Activated effector memory CD4-positive, alpha-beta T cell treated with anti-CD3 and anti-CD28 coated beads, Interleukin-2, amount 50 U/mL, for 16 hours (primary cell): Measurements from ENCODE around the gene CCBE1.
"Not testable (repeated sequence)": the region's sequence is repeated elsewhere in the genome, so short reads cannot be mapped to it uniquely, and the experiment has no call there.

Experiments
- DNase-seq: peaks from one replicate; pipeline ENCODE4 v3.0.0-alpha.2; 2020

The CCBE1 gene

DNA sequence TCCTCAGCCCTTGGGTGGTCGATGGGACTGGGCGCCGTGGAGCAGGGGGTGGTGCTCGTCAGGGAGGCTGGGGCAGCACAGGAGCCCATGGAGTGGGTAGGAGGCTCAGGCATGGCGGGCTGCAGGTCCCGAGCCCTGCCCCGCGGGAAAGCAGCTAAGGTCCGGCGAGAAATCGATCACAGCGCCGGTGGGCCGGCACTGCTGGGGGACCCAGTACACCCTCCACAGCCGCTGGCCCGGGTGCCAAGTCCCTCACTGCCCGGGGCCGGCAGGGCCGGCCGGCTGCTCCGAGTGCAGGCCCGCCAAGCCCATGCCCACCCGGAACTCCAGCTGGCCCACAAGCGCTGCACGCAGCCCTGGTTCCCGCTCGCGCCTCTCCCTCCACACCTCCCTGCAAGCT is 16.9 kb upstream of the CCBE1 start:
- not testable (repeated sequence) for DNase-seq

DNA sequence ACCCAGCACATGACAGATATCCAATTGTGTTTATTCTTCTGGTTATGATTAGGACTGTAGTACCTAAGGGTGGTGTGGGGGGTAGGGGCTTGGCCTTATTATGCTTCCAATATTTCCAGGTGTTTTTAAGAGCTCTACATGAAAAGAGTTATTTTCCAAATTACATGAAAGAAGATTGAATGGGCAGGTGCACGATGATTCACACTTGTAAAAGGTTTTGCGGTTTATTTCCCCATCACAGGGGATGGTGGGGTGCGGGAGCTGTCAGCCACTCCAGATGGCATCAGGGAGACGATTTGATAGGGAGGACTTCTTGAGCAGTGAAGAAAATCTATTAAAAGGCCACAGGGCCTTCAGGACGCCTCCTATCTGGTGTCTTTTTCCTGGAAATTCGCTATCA is 15.1 kb upstream of the CCBE1 start:
- DNase-seq = no peak

DNA sequence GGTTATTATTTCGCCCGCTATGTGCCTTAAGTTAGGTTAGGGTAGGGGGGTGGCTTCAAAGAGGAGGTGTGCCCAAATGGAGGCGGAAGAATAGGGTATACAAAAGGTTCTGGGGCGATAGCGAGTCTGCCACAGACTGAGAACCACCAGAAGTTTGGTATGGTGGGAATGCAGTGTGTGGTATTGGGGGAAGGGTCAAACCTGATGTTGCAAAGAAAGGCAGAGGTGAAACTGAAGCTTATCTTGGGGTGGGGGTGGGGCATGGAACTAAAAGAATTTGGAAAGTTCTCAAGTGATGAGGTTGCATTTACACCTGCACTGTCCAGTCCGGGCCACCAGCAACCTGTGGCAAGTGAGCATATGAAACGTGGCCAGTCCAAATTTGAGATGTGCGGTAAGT is 11.8 kb upstream of the CCBE1 start:
- DNase-seq = no peak

DNA sequence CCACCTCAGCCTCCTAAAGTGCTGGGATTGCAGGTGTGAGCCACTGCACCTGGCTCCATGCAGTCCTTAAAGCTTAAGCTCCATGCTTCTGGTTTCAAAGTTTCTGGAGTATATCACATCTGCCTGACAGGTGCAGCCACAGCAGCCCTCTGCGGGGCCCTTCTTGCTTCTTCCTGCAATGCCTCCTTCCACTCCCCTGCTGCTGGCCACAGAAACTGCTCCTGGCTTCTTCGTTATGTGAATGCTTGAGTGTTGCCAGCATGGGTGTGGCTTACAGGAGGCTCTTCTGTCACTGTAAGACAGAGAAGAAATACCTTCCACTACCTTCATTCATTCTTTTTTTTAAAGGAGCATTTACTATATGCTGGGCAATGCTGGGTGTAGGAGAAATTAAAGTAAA is 10.1 kb upstream of the CCBE1 start:
- no peak for DNase-seq

DNA sequence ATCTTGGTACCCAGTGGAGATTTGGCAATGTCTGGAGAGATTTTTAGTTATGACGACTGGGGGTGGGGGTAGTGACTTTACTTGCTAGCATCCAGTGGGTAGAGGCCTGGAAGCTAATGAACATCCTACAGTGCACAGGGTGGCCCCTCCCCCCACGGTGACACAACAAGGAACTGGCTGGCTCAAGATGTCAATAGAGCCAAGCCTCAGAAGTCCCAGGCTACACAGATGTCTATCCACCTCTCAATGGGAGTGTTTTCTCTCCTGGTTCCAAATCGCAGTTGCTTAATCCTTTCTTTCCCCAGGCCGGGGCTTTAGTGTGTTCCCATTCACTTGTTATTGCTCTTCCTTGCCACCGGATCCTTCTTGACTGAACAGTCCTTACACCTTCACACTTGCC is 9.3 kb upstream of the CCBE1 start:
- DNase-seq = no peak

DNA sequence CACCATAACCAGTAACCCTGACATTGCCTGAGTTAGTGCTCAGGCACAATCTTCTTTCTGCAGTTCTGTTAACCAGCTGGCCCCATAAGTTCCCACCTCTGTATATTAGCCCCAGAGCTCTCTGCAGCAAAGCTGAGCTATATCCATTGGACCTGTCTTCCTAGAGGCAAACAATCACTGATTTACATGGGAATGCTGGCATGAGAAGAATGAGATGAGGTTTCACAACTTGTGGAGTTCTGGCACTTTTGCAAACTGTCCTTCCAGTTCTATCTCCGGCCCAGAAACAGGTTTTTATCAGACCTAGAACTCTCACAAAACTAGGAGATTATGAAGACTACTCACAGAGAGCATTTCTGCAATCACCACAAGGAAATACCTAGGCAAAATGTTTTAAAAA is 7.9 kb upstream of the CCBE1 start:
- no peak for DNase-seq

DNA sequence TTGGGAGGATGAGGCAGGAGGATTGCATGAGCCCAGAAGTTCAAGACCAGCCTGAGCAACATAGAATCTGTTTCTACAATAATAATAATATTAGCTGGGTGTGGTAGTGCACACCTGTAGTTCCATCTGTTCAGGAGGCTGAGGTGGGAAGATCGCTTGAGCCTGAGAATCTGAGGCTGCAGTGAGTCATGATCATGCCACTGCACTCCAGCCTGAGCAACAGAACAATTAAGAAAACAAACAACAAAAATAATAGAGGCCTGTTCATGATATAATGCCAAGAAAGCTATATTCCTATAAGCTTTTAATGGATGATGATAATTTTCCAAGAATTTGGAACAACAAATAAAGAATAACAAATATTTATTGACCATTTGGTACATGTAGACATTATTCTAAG is 6.9 kb upstream of the CCBE1 start:
- no peak for DNase-seq

DNA sequence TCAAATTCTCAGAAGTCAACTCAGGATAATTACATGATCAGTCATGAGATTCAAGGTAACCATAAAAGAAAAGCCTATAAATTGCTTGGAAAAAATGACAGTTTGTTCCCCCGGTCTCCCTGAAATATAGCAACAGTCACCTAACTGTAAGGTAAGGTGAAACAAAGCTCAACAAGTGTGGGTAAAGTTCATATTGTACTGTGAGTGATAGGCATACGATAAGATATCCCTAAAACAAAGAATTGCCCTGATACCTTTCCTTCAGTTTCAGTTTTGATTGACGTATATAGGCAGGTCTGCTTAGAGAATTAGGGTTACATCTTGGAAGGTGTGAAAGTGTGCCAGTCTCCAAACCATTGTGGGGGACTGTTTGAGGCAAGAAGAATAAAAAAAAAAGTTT is 4.0 kb upstream of the CCBE1 start:
- DNase-seq = no peak

DNA sequence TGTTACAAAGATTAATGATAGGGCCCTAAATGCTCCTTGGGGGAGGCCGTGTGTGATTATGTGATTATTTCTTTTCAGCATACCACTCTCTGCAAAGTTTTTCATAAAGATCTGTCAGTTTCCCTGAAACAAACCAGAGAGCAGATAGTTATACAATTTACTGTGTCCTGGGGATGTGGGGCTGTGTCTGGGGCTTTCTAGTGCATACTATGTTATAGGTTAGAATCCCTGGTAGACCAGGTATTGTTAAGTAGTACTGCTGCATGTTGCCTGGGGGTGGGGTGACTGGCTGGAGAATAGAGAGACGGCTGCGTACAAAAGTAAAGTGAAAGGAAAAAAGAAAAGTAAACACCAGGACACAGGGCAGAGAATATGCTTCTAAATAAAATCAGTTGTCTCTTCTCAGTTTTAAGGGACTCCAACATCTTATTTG is 3.3 kb upstream of the CCBE1 start:
- no peak for DNase-seq

DNA sequence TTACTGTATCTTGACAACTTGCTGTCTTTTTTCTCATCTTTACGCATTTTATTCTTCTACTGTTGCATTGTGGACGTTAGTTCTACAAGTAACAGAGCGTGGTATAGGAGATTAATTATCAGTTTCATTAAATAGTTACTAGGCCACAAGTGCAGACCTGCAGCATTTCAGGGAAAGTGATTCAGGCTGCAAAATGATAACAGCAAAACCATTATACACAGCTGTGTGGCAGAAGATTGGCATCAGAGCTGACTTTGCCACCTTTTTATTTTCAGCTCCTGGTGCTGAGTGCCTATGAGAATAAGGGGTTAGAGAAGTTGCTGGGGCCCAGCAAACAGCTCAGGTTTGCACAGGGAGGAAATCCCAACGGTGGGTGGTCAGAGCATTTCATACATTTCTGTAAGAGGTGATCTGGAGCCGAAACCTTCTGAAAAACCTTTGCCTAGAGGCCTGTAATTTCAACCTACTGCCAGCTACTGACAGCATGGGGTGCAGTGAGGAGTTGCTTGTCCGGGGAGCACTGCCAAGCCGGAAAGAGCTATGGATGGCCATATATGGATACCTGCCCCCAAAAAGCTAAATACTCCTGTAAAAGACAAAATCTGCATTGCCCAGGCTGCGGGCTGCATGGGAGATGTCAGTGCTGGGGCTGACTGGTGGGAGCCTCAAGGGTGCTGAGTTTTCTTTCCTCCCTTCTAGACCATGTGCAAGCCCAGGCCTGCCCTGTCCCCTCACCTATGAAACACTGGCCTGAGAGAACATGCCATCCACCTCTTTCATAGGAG is 2.7 kb upstream of the CCBE1 start:
- DNase-seq = no peak

DNA sequence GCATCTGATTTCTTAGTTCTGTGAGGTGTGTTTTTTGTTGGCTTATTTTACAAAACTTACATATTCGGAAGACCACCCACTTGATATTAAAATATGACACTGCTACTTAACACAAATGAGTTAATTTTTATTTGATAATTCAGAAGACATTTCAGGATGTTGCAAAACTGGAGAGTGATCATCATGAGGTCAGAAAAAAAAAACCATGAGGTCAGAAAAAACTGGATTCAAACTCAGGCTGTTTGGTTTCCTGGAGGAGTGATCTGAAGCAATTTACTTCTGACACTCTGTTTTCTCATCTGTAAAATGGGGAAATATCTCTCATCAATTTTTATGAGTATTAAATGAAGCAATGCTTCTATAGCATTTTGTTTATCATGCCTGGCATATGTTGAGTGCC is 1.8 kb upstream of the CCBE1 start:
- no peak for DNase-seq

DNA sequence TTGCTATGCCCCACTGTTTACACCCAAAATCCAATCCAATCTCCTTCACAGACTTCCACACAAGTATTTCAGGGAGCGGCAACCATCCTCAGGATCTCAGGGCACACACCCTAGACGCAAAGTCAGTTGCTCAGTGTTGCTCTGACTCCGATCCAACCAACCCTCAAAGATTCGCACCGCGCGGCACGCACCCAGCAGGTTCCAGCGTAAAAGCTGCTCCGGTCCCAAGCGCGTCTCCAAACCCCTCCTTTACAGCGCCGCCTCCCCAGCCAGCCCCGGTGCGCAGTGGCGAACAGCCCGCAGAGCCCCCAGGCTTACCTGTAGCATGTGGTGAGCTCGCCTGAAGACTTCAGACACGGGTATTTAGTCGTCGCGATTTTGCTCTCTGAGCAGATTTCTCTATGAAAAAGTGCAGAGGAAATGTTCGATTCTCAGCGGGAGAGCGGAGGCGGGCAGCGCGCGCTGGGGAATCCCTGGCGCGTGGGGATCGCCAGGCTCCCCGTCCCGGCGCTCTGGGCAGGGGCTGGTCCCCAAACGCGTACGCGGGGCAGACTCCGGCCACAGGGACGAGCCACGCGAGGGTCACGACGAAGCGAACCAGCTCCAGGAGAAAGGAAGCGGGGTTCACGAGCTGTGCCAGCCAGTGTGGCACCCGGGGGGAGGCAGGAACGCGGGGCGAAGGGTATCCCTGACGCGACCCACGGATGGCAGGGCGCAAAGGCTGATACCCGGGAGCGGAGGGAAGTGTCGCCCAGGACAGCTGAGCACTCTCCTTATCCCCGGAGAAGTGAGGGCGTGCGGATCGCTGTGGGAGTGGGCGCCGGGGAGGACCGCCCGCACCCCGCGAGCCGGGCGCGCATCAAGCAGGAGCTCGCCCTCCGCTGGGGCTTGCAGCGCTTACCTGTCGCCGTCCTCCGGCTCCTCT is 650 bp downstream of the CCBE1 start:
- DNase-seq = no peak

DNA sequence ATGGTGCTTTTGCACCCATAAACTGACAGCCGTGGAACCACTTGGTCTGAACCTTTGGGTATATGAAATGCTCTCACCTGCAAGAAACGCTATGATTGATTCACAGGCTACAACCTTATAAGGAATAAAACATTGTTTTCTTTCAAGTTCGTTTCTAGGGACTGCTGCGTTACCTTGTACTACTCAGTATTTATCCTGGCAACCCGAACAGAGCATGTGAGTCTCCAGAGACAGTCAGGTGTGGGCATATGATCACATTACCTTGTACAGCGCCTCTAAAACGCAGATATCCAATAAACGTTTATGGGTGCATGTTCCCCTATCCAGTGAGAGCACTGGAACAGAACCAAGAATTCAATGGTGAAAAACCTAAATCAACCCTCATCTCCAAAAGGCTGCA is 1.7 kb downstream of the CCBE1 start:
- DNase-seq = no peak

DNA sequence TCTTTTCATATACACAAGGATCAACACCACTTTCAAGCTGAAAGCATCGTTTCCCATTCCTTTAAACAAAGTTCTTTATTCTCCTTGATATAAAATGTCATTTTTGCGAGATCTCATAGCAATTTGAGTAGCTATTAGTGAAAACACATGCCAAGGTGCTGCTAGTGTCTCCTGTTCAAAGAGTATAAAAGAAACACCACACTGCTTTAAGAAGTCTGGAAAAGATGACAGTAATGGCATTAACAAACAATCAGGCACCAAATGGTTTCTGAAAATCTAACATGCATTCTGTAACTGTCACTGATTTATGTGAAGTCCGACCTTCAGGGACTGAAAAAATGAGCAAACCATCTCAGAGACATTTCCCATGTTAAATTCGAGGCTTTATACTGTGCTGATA is 2.4 kb downstream of the CCBE1 start:
- DNase-seq = no peak

DNA sequence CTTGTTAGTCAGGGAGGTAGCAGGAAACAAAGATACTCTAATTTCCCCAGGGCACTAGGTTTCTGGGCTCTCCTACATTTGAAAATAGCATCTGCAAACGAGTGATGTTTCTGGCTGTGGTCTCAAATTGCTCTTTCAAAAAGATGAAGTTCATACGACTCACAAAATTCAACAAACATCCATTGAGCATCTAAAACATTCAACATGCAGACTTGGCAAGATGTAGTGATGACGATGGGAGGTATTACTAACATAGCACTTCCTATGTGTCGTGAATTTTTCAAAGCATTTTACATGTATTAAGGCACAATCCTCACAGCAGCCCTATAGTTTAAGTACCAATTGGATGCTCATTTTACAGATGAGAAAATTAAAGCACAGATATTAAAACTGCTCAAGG is 5.2 kb downstream of the CCBE1 start:
- DNase-seq = no peak

DNA sequence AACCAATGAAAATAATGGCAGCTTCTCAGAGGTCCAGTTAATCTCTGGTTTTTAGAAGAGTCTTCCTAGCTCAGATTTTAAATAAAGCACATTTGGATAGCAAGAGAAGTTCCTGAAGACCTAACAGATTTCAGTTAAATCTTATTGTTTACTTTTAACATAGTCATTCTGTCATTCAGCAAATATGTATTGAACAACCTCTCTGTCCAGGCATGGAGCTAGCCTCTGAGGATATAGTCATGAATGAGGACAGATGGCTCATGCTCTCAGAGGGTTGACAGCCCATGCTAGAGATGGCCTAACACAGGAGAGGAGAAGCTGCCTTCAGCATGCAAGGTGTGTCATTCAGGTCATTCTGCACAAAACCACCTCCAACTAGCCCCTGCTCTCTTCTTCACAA is 6.2 kb downstream of the CCBE1 start:
- no peak for DNase-seq

DNA sequence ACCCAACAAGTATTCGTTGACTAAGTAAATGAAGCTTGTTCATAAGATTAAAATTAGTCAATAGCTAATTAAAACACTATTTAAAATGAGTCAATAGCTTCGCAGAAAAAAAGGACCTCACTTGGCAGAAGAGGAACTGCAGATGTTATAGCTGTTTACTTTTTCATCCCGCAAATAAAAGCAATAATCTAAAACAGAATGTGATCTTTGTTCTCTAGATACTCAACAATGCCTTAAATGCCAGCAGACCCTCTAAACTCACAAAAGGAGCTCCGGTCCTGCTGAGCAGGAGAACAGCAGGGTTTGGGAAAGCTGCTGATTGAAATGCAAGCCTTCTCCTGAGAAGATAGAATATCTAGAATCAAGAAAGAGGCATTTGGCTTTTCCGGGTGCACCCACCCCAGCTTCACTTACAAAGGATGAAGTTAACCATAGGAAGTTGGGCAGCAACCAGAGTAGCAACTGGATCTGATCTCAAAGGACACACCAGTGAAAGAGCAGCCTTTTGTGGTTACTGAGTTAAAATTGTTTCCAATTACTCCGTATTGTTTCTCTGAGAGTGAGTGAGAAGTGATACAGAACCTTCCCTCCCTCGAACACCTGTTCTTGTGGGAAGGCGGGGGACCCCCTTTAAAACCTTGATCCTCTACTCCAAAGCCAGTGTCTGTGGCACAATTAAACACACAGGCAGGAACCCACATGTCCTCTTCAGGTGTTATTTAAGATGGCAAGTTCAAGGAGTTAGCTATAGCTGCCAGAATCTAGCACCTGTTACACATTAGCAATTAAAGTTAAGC is 6.8 kb downstream of the CCBE1 start:
- no peak for DNase-seq

DNA sequence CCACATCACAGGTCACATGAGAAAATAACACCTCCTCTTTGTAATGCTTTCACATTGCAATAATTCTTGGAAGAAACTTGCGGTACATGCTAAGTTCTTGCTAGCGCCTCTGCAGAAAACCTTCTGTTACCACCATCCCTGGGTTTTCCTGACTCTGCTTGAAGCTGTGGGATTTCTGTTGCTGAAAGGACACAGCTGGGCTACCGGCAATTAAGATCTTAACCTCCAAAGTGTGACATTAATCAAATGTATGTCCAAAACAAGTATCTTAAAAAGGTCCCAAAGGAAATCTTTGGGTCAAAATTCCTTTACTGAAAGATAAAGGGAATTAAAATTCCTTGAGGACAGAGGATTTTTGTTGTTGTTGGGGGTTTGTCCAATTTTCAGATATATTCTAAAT is 7.5 kb downstream of the CCBE1 start:
- no peak for DNase-seq

DNA sequence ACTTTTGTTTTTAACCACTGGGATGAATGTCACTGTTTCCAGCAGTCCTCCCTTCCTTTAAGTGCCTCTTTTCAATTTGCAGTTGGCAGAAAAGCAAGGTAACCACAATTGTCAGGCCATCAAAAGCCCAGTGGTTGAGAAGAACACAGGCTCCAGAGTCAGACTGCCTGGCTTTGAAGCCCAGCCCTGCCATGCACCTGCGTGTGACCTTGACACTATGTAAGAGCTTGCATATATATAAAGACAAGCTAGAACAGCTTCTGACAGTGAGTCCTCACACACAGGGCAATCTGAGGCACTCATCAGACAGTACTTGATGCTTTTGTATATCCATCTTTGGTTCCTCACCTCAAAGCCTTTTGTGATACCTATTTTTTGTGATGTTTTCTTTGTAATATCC is 11.0 kb downstream of the CCBE1 start:
- no peak for DNase-seq

DNA sequence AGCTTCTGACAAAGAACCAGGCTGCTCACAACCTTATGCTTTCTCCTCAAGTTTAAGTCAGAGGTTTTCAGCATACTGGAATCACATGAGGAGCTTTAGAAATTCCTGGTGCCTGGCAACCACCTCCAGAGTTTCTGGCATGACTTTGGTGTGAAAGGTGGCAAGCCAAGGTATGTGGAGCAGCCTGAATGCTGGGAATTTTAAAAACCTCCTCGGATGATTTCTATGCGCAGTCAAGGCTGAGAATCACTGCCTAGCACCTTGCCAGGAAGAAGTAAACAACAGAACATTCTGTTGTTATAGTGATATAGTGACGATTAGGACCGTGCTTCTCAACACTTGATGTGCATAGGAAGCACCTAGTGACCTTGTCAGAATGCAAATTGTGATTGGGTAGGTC is 11.7 kb downstream of the CCBE1 start:
- DNase-seq = no peak

DNA sequence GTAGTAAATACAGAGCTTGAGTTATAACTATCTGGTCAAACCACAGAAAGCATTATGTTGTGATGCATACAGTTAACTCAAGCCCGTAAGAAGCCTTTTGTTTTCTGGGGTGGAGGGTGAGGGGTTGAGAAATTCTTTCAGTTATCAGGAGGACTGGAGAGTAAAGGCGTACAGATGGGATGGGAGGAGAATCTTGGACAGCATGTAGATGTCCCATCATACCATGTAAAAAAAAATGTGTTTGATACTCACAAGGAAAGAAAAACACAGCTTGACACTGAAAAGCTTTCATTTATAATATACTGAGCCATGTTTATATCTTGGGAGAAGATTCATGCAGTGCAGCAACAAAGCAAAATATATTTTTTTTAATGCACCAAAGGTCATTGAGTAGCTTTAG is 12.4 kb downstream of the CCBE1 start:
- DNase-seq = no peak

DNA sequence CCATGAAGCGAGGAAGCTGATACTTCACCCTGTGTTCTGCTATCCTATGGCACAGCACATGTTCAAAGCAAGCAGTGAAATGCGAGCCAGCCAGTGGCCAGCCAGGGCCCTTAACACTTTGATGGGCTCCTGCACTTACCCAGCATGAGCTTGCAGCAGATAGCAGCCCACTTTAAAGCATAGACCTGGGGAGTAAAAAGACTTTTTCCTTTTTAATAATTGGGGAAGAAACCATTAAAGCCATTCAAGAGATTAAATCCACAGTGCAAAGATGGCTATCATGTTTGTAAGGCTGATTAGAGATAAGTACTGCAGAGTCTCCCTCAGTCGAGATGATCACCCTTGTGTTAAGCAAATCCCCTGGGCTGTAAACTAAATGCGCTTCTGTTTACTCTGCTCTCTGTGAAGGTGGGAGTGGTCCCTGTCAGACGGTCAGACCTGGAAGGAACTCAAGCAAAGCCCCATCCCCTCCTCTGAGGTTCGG is 15.7 kb downstream of the CCBE1 start:
- no peak for DNase-seq

DNA sequence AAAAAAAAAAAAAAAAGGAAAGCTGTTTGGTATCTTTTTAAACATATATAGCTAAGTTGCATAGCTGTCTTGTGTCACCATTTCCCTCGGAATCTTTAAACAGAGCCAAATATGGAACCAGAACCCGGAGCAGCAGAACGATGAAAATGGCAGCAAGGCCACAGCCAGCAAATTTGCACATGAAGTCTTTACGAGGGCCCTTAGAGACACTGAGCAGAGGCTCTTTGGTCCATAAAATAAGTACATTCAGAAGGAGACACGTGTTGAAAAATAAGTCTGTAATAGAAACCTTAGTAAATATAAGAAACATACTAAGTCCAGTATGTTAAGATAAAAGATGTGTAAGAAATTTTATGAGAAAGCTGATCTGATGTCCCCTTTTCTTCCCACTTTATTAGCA is 16.2 kb downstream of the CCBE1 start:
- DNase-seq = no peak
